Hepatocyte (in vitro differentiated cells): ENCODE measurements around the gene TRAF3. TPM values are rescaled to one million over a fixed set of nuclear protein-coding genes. Genes with fewer than 3 reads are reported as not detected.

Source experiments
- DNase-seq: peaks from one replicate; pipeline ENCODE4 v3.0.0-alpha.2; 2016; ENCODE audit warnings: low spot score
- H2AFZ ChIP-seq: fragments of 200-600 bp; sonication (generic); 2 replicates; pipeline ENCODE4 v1.6.0; 2016; ENCODE audit warnings: antibody characterized with exemption, mild to moderate bottlenecking
- H3K27ac ChIP-seq: fragments of 200-600 bp; sonication (generic); 2 replicates; pipeline ENCODE4 v1.5.1; 2016; ENCODE audit warnings: mild to moderate bottlenecking
- H3K27me3 ChIP-seq: fragments of 200-600 bp; sonication (generic); 2 replicates; pipeline ENCODE4 v1.6.1; 2016
- H3K36me3 ChIP-seq: fragments of 200-600 bp; sonication (generic); replicated peaks from 2 replicates; pipeline ENCODE4 v1.5.1; 2016; ENCODE audit warnings: low read depth; ENCODE audit not compliant: insufficient read depth
- H3K4me1 ChIP-seq: fragments of 200-600 bp; sonication (generic); 2 replicates; pipeline ENCODE4 v1.5.1; 2016; ENCODE audit warnings: mild to moderate bottlenecking, moderate library complexity; ENCODE audit not compliant: insufficient read depth
- H3K4me2 ChIP-seq: fragments of 200-600 bp; sonication (generic); 2 replicates; pipeline ENCODE4 v1.6.0; 2016
- H3K4me3 ChIP-seq: fragments of 200-600 bp; sonication (generic); 2 replicates; pipeline ENCODE4 v1.5.1; 2016; ENCODE audit warnings: mild to moderate bottlenecking
- H3K79me2 ChIP-seq: fragments of 200-600 bp; sonication (generic); 2 replicates; pipeline ENCODE4 v1.6.0; 2017; ENCODE audit warnings: mild to moderate bottlenecking
- H3K9me2 ChIP-seq: fragments of 200-600 bp; sonication (generic); replicated peaks from 2 replicates; pipeline ENCODE4 v1.6.0; 2017; ENCODE audit warnings: mild to moderate bottlenecking; ENCODE audit not compliant: insufficient read depth
- H3K9me3 ChIP-seq: fragments of 200-600 bp; sonication (generic); 2 replicates; pipeline ENCODE4 v1.5.1; 2016; ENCODE audit warnings: low read depth, mild to moderate bottlenecking
- H4K20me1 ChIP-seq: fragments of 200-600 bp; sonication (generic); 2 replicates; pipeline ENCODE4 v1.6.0; 2016; ENCODE audit warnings: mild to moderate bottlenecking; ENCODE audit not compliant: insufficient read depth, poor library complexity, severe bottlenecking
- EZH2 ChIP-seq: fragments of 200-600 bp; sonication (generic); IDR thresholded peaks from 2 replicates; pipeline ENCODE4 v1.6.1; 2016; ENCODE audit warnings: antibody characterized with exemption, mild to moderate bottlenecking, borderline replicate concordance
- EZH2phosphoT487 ChIP-seq: fragments of 200-600 bp; sonication (generic); IDR thresholded peaks from one replicate; pipeline ENCODE4 v1.6.1; 2018; ENCODE audit warnings: antibody characterized with exemption, mild to moderate bottlenecking, low read depth, moderate library complexity; ENCODE audit not compliant: unreplicated experiment, severe bottlenecking
- WGBS: methylation state at CpG from one replicate; pipeline ENCODE4 v1.1.6; 2016; ENCODE audit warnings: low lambda C conversion rate; ENCODE audit errors: missing lambda C conversion rate; 5-methylcytosine and 5-hydroxymethylcytosine counted together
- polyA plus RNA-seq: library from polyadenylated mRNA; unstranded; fragments of >200 nt; fragmentation: Nextera tagmentation; extraction: Ambion mirVana; gene quantifications from 2 replicates; pipeline ENCODE4 v1.2.1, GENCODE V29; 2016
- total RNA-seq: library from RNA; depleted of rRNA; stranded (reverse); fragments of >200 nt; gene quantifications from 2 replicates; pipeline ENCODE4 v1.2.3, GENCODE V29; 2014
- TF ChIP-seq, protein P1 (sequence below): fragments of 200-600 bp; sonication (generic); IDR thresholded peaks from 2 replicates; pipeline ENCODE4 v1.5.1; 2016; ENCODE audit warnings: antibody characterized with exemption, mild to moderate bottlenecking; ENCODE audit not compliant: poor library complexity

The TRAF3 gene
- total and polyA plus RNA-seq, 2 experiments from 2014 or later = 8.0 to 15.8 TPM

DNA sequence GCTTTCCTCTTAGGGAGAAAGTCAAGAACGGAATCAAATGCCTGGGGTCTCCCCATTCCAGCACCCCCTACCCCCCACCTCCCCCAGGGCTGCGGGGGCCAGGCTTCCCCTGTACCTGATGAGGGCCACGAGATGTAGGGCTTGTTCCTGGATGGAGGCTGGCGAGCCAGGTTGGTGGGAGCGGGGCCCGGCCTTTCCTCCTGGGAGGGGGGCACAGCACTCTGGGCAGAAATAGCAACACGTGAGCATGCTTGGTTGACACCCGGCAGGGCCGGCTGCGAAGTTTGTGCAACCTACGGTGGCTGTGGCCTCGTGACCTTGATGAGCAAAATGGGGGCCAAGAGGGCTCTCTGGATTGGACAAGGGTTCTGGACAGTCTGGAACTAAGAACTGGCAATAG is 160.9 kb downstream of the TRAF3 start:
- no peak overlapping the region for H3K4me2 ChIP-seq
- no peak overlapping the region for H2AFZ ChIP-seq
- no peak overlapping the region for H3K4me3 ChIP-seq
- TF ChIP-seq EZH2phosphoT487 (no peak), EZH2 (no peak)
- TF ChIP-seq, protein P1, sequence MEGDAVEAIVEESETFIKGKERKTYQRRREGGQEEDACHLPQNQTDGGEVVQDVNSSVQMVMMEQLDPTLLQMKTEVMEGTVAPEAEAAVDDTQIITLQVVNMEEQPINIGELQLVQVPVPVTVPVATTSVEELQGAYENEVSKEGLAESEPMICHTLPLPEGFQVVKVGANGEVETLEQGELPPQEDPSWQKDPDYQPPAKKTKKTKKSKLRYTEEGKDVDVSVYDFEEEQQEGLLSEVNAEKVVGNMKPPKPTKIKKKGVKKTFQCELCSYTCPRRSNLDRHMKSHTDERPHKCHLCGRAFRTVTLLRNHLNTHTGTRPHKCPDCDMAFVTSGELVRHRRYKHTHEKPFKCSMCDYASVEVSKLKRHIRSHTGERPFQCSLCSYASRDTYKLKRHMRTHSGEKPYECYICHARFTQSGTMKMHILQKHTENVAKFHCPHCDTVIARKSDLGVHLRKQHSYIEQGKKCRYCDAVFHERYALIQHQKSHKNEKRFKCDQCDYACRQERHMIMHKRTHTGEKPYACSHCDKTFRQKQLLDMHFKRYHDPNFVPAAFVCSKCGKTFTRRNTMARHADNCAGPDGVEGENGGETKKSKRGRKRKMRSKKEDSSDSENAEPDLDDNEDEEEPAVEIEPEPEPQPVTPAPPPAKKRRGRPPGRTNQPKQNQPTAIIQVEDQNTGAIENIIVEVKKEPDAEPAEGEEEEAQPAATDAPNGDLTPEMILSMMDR = no peak
- no peak for DNase-seq
- H3K4me1 ChIP-seq = no peaks in the 10 kb centered on the region
- no peaks in the 10 kb centered on the region for H3K36me3 ChIP-seq
- H3K9me2 ChIP-seq = no peaks in the 10 kb centered on the region
- no peaks in the 10 kb centered on the region for H4K20me1 ChIP-seq
- H3K9me3 ChIP-seq = no peaks in the 10 kb centered on the region
- H3K79me2 ChIP-seq = no peaks in the 10 kb centered on the region
- 97% methylated on average over 12 of the region's 12 CpGs for WGBS
- no peaks in the 10 kb centered on the region for H3K27me3 ChIP-seq
- no peak overlapping the region for H3K27ac ChIP-seq

DNA sequence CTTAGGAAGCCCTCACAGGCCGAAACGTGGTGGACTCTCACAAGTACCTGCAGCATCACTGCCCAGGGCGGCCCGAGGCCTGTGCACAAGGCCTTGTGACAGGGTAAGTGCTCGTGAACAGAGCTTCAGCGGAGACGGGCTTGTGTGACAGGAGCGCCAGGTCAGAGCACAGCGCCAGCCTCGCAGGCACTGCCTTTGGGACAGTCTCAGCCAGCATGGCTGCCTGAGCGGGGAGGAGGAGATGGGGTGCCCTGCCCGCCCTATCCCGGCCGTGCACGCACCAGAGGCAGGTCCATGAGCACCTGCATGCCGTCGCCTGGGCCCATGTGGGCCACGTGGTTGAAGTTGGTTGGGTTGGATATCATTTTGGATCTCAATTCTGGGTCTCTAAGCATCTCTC is 162.1 kb downstream of the TRAF3 start:
- Histone ChIP-seq H3K4me3 (no peak overlapping the region), H3K9me2 (no peaks in the 10 kb centered on the region), H4K20me1 (no peaks in the 10 kb centered on the region), H3K4me2 (no peak overlapping the region), H3K4me1 (no peaks in the 10 kb centered on the region), H3K27ac (no peak overlapping the region), H3K79me2 (no peaks in the 10 kb centered on the region), H3K27me3 (no peaks in the 10 kb centered on the region), H2AFZ (no peak overlapping the region), H3K36me3 (no peaks in the 10 kb centered on the region), H3K9me3 (no peaks in the 10 kb centered on the region)
- no peak for DNase-seq
- TF ChIP-seq EZH2phosphoT487 = no peak
- TF ChIP-seq EZH2 = no peak
- TF ChIP-seq, protein P1 = no peak
- WGBS = 98% methylated on average over 18 of the region's 18 CpGs

DNA sequence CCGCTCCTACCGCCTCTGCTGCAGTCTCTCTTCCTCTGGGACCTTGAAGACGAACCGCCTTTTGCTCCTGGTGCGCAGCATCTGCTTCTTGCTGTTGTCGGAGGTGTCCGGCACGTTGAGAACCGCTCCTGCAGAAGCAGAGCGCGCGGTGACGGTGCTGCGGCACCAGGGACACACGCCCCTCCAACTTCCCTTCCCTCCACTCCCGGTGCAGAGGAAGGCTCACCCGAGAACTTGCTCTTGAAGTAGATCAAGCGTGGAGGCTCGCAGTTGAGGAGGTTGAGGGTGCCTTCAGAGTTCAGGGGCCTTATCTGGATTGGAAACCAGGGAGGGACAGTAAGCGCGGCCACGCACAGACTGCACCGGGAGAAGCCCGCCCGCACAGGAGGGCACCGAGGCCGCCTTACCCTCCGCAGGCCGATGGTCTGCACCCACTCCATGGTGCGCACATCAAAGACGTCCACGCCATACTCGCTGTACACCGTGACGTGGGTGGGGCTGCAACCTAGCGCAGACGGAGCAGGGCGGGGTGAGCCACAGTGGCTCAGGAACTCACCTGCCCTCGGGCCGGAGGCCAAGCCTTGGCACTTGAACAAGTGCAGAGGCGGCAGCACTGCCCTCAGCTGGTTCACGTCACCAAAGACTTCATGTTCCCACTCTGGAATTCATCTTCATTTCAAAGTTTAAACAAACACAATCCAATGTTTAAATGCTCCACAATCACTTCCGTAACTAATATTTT is 162.7 kb downstream of the TRAF3 start:
- no peak overlapping the region for H3K27ac ChIP-seq
- no peak overlapping the region for H3K4me2 ChIP-seq
- H3K9me2 ChIP-seq = no peaks in the 10 kb centered on the region
- no peak overlapping the region for H3K4me3 ChIP-seq
- no peaks in the 10 kb centered on the region for H3K4me1 ChIP-seq
- no peaks in the 10 kb centered on the region for H4K20me1 ChIP-seq
- H2AFZ ChIP-seq = no peak overlapping the region
- 94% methylated on average over 43 of the region's 43 CpGs for WGBS
- no peaks in the 10 kb centered on the region for H3K9me3 ChIP-seq
- H3K36me3 ChIP-seq = no peaks in the 10 kb centered on the region
- no peaks in the 10 kb centered on the region for H3K79me2 ChIP-seq
- DNase-seq = no peak
- no peaks in the 10 kb centered on the region for H3K27me3 ChIP-seq
- TF ChIP-seq EZH2phosphoT487 (no peak), EZH2 (no peak)
- TF ChIP-seq, protein P1 = no peak
